Measurements from ENCODE around the gene AP5Z1. TPM values are rescaled to one million over a fixed set of nuclear protein-coding genes. Genes with fewer than 3 reads are reported as not detected.
A peak's percentile ranks its signal among the peaks of the same experiment; 100 is the strongest.

AP5Z1 gene
- total RNA-seq, 1 experiment from 2014 or later, result 38.3 TPM

DNA sequence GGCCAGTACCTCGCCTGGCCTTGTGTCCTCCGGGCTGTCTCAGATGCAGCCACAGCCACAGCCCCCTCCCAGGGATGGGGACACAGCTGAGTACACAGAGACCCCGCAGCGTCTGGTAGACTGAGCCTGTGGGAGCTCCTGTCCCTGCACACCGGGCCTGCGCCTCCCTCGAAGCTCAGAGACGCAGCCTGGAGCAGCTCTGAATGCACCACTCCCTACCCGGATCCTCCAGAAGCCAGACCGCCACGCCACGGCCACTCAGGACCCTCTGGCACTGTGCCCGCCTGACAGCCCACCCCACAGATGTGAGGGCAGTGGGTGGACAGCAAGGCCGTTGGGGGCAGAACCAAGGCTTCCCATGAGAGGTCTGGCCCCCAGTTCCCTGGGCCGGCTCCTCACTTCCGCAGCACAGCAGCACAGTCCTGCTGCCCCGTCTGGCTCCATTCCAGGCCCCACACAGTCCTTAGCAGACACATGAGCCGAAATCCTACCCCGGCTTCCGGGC, 45.6 kb downstream of the AP5Z1 start:
- Histone ChIP-seq H2BK5ac (ENCODE audit: insufficient read length, low read length) (no peak overlapping the region), H4K20me1 (ENCODE audit: control insufficient read depth, insufficient read depth, insufficient read length) (no peaks in the 10 kb centered on the region), H2BK12ac (ENCODE audit: insufficient read length, low read depth, low read length) (no peak overlapping the region), H2AK5ac (ENCODE audit: insufficient read length, low read length) (no peak overlapping the region), H3K9ac (ENCODE audit: extremely low read depth, insufficient read length, low read length) (no peak overlapping the region), H2BK15ac (ENCODE audit: low read depth, low read length) (no peak overlapping the region), H3K18ac (ENCODE audit: insufficient read length, low read depth, low read length) (no peak overlapping the region), H4K5ac (ENCODE audit: insufficient read length, low read depth, low read length) (no peak overlapping the region), H3K56ac (ENCODE audit: insufficient read length, low read depth, low read length) (no peak overlapping the region), H2AFZ (ENCODE audit: low read length) (no peak overlapping the region), H3K79me2 (ENCODE audit: insufficient read depth, low read length) (no peaks in the 10 kb centered on the region), H3K4me2 (ENCODE audit: insufficient read depth, insufficient read length, low read length) (no peak overlapping the region), H2BK20ac (ENCODE audit: low read depth, low read length, poor library complexity, severe bottlenecking) (no peak overlapping the region), H4K91ac (ENCODE audit: insufficient read length, low read depth, low read length) (no peak overlapping the region), H3K4ac (ENCODE audit: low read depth, low read length) (no peak overlapping the region), H3K23me2 (ENCODE audit: insufficient read length, low read depth, low read length, poor library complexity, severe bottlenecking) (no peaks in the 10 kb centered on the region), H3K27me3 (ENCODE audit: insufficient read depth, low read length) (no peaks in the 10 kb centered on the region), H3K79me1 (ENCODE audit: insufficient read depth, low read depth, low read length, poor library complexity, severe bottlenecking) (no peaks in the 10 kb centered on the region), H3K23ac (ENCODE audit: insufficient read length, low read depth, low read length) (no peak overlapping the region), H3K4me1 (ENCODE audit: insufficient read depth, low read length) (no peaks in the 10 kb centered on the region), H3K9me3 (ENCODE audit: control insufficient read depth, low read depth, low read length) (no peaks in the 10 kb centered on the region), H4K8ac (replicated peaks; ENCODE audit: insufficient read length, low read depth, low read length) (no peak overlapping the region), H3K27ac (ENCODE audit: insufficient read length, low read depth, low read length) (no peak overlapping the region), H3K14ac (ENCODE audit: insufficient read depth, low read length) (no peak overlapping the region; the same call in 1 of the 2 replicates), H2BK120ac (ENCODE audit: low read depth, low read length, poor library complexity, severe bottlenecking) (no peak overlapping the region), H3T11ph (ENCODE audit: low read length) (no peak overlapping the region)
- TF ChIP-seq, protein P1, sequence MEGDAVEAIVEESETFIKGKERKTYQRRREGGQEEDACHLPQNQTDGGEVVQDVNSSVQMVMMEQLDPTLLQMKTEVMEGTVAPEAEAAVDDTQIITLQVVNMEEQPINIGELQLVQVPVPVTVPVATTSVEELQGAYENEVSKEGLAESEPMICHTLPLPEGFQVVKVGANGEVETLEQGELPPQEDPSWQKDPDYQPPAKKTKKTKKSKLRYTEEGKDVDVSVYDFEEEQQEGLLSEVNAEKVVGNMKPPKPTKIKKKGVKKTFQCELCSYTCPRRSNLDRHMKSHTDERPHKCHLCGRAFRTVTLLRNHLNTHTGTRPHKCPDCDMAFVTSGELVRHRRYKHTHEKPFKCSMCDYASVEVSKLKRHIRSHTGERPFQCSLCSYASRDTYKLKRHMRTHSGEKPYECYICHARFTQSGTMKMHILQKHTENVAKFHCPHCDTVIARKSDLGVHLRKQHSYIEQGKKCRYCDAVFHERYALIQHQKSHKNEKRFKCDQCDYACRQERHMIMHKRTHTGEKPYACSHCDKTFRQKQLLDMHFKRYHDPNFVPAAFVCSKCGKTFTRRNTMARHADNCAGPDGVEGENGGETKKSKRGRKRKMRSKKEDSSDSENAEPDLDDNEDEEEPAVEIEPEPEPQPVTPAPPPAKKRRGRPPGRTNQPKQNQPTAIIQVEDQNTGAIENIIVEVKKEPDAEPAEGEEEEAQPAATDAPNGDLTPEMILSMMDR (conservative IDR thresholded peaks at IDR 0.05), result no peak
- Mint-ChIP-seq H3K27ac (no peak overlapping the region), H3K27me3 (ENCODE audit: low read depth) (no peaks in the 10 kb centered on the region; the same call in 1 of the 2 replicates), H3K36me3 (ENCODE audit: insufficient read depth in 1 of 3, low read depth in 3 of 3) (no peaks in the 10 kb centered on the region; a peak in 1 of 7 replicates), H3K4me3 (no peak overlapping the region), H3K9me3 (no peaks in the 10 kb centered on the region), H3K4me1 (no peaks in the 10 kb centered on the region)
- peak; percentile 21 for DNase-seq
- no CpG with 5 or more reads among the region's 20 CpGs for WGBS (ENCODE audit: extremely low coverage, insufficient read length, low lambda C conversion rate)

Measured in H9 (cell line).